Measurements from ENCODE around the gene AIFM3. TPM values are rescaled to one million over a fixed set of nuclear protein-coding genes. Genes with fewer than 3 reads are reported as not detected.

Gene AIFM3
- total RNA-seq, 2 donors from 2014 or later = 76.9 to 156 TPM

- Histone ChIP-seq H3K36me3 (no peaks in the 10 kb centered on the region), H3K4me1 (no peaks in the 10 kb centered on the region), H3K9me3 (no peaks in the 10 kb centered on the region), H3K9ac (ENCODE audit: low read depth in 2 of 2, low read length in 2 of 2) (no peak overlapping the region), H3K4me3 (no peak overlapping the region), H3K27ac (no peak overlapping the region), H3K27me3 (no peaks in the 10 kb centered on the region)
- no peak for TF ChIP-seq CTCF (IDR thresholded peaks at IDR 0.05)
- intact Hi-C loops (cut with DNase I) = no loop called here
- DNase-seq = no peak
Measured at GRCh38 chr22:20993304-20994127, 26.5 kb downstream of the AIFM3 start.

- Histone ChIP-seq H3K4me1 (no peaks in the 10 kb centered on the region), H3K4me3 (no peak overlapping the region), H3K9ac (ENCODE audit: low read depth in 2 of 2, low read length in 2 of 2) (no peak overlapping the region), H3K9me3 (no peaks in the 10 kb centered on the region), H3K36me3 (peaks cover under 1% of the 10 kb centered on the region), H3K27ac (no peak overlapping the region), H3K27me3 (no peaks in the 10 kb centered on the region)
- intact Hi-C loops (cut with DNase I) = no loop called here
- DNase-seq = no peak
- TF ChIP-seq CTCF (IDR thresholded peaks at IDR 0.05) = no peak
Measured at GRCh38 chr22:20994128-20994901, 27.3 kb downstream of the AIFM3 start.

- Histone ChIP-seq H3K27ac (no peak overlapping the region), H3K4me3 (no peak overlapping the region), H3K36me3 (peaks cover 6% of the 10 kb centered on the region), H3K9ac (ENCODE audit: low read depth in 2 of 2, low read length in 2 of 2) (no peak overlapping the region), H3K9me3 (no peaks in the 10 kb centered on the region), H3K27me3 (no peaks in the 10 kb centered on the region), H3K4me1 (no peaks in the 10 kb centered on the region)
- TF ChIP-seq CTCF (IDR thresholded peaks at IDR 0.05) = no peak
- intact Hi-C loops (cut with DNase I) = no loop called here
- DNase-seq = no peak
Measured at GRCh38 chr22:20994902-20995241, 27.8 kb downstream of the AIFM3 start.

- Histone ChIP-seq H3K4me1 (peaks cover 5% of the 10 kb centered on the region), H3K36me3 (peaks cover 12% of the 10 kb centered on the region), H3K27me3 (no peaks in the 10 kb centered on the region), H3K9ac (ENCODE audit: low read depth in 2 of 2, low read length in 2 of 2) (no peak overlapping the region), H3K27ac (no peak overlapping the region), H3K4me3 (no peak overlapping the region), H3K9me3 (no peaks in the 10 kb centered on the region)
- intact Hi-C loops (cut with DNase I) = no loop called here
- DNase-seq = no peak
- no peak for TF ChIP-seq CTCF (IDR thresholded peaks at IDR 0.05)
Measured at GRCh38 chr22:20995329-20996030, 28.4 kb downstream of the AIFM3 start.

GRCh38 chr22:20996031-20996410, 29.0 kb downstream of the AIFM3 start:
- DNase-seq = no peak
- no peak overlapping the region for H3K4me3 ChIP-seq
- no peak overlapping the region for H3K27ac ChIP-seq
- no peaks in the 10 kb centered on the region for H3K9me3 ChIP-seq
- no peak for TF ChIP-seq CTCF (IDR thresholded peaks at IDR 0.05)
- H3K9ac ChIP-seq (ENCODE audit: low read depth in 2 of 2, low read length in 2 of 2) = no peak overlapping the region
- peaks cover 12% of the 10 kb centered on the region for H3K36me3 ChIP-seq
- peaks cover 10% of the 10 kb centered on the region for H3K4me1 ChIP-seq
- H3K27me3 ChIP-seq = no peaks in the 10 kb centered on the region
- intact Hi-C loops (cut with DNase I) = no loop called here
